Activated CD8-positive, alpha-beta memory T cell treated with anti-CD3 and anti-CD28 coated beads, Interleukin-2, amount 50 U/mL, for 1 hour (primary cell): ENCODE measurements around the gene AGK.
A peak's percentile ranks its signal among the peaks of the same experiment; 100 is the strongest.

Experiments
- DNase-seq: peaks from one replicate; pipeline ENCODE4 v3.0.0-alpha.2; 2020; ENCODE audit errors: extremely low read depth

AGK gene

GRCh38 chr7:141551094-141551781, at the start of gene AGK:
AGK (plus strand) TSS chr7:141551410; CDS start chr7:141555467, 4,057 bp downstream.
- DNase-seq, result peak; percentile 36

- DNase-seq, result no peak
These were observed 49.8 kb upstream of the AGK start for GRCh38 chr7:141501451-141501850.

GRCh38 chr7:141511316-141511675, 39.9 kb upstream of the AGK start:
- DNase-seq, result no peak

GRCh38 chr7:141511676-141512396, 39.4 kb upstream of the AGK start:
- no peak for DNase-seq

- DNase-seq, result no peak
These were observed 38.6 kb upstream of the AGK start for GRCh38 chr7:141512597-141512996.

- no peak for DNase-seq
These were observed 37.5 kb upstream of the AGK start for GRCh38 chr7:141513720-141514119.

GRCh38 chr7:141515941-141516340, 35.3 kb upstream of the AGK start:
- DNase-seq, result no peak

GRCh38 chr7:141519623-141520022, 31.6 kb upstream of the AGK start:
- no peak for DNase-seq

- no peak for DNase-seq
These were observed 28.4 kb upstream of the AGK start for GRCh38 chr7:141522657-141523342.

- DNase-seq, result no peak
These were observed 25.2 kb upstream of the AGK start for GRCh38 chr7:141525973-141526514.

- DNase-seq, result no peak
These were observed 24.1 kb upstream of the AGK start for GRCh38 chr7:141527076-141527475.

- DNase-seq, result no peak
These were observed 22.8 kb upstream of the AGK start for GRCh38 chr7:141528399-141528798.

- DNase-seq, result peak; percentile 22
These were observed 17.9 kb upstream of the AGK start for GRCh38 chr7:141533149-141533949.

GRCh38 chr7:141534757-141535737, 16.2 kb upstream of the AGK start:
- DNase-seq, result no peak

GRCh38 chr7:141537906-141538305, 13.3 kb upstream of the AGK start:
- DNase-seq, result no peak

- no peak for DNase-seq
These were observed 9.8 kb upstream of the AGK start for GRCh38 chr7:141541375-141541774.

- DNase-seq, result no peak
These were observed 6.4 kb upstream of the AGK start for GRCh38 chr7:141544831-141545230.

GRCh38 chr7:141549582-141549981, 1.6 kb upstream of the AGK start:
- no peak for DNase-seq

GRCh38 chr7:141550386-141551093, 670 bp upstream of the AGK start:
- no peak for DNase-seq

GRCh38 chr7:141551782-141552181, 572 bp downstream of the AGK start:
- DNase-seq, result no peak
